HFFc6 (cell line): ENCODE data around the gene GLB1L2. TPM values are rescaled to one million over a fixed set of nuclear protein-coding genes. Genes with fewer than 3 reads are reported as not detected.

Source experiments
- DNase-seq: peaks from one replicate; pipeline ENCODE4 v3.0.0-alpha.2; 2018
- H3K27ac Mint-ChIP-seq: 2 replicates; pipeline ENCODE4 v1.8.0; 2020; ENCODE audit warnings: mild to moderate bottlenecking, mixed read lengths
- H3K27me3 Mint-ChIP-seq: 2 replicates; pipeline ENCODE4 v1.8.0; 2021; ENCODE audit warnings: mild to moderate bottlenecking, moderate library complexity, mixed read lengths; ENCODE audit not compliant: insufficient read depth
- H3K36me3 Mint-ChIP-seq: 2 replicates; pipeline ENCODE4 v1.8.0; 2021; ENCODE audit warnings: low read depth, mixed read lengths
- H3K4me1 Mint-ChIP-seq: 2 replicates; pipeline ENCODE4 v1.8.0; 2020; ENCODE audit warnings: low read depth, mixed read lengths
- H3K4me3 Mint-ChIP-seq: 2 replicates; pipeline ENCODE4 v1.8.0; 2020; ENCODE audit warnings: mild to moderate bottlenecking, moderate library complexity, mixed read lengths
- H3K9me3 Mint-ChIP-seq: 2 replicates; pipeline ENCODE4 v1.8.0; 2020; ENCODE audit warnings: mild to moderate bottlenecking, mixed read lengths
- CTCF ChIP-seq: fragments of 200-600 bp; sonication (generic); IDR thresholded peaks from 2 replicates; pipeline ENCODE4 v1.5.0; 2021; ENCODE audit warnings: antibody characterized with exemption, mild to moderate bottlenecking
- total RNA-seq, 6 experiments: library from RNA; stranded (reverse); fragmentation: NEBNext Ultra II Directional; extraction: Animal tissue kit (Norgen Biotek cat#: 25700); gene quantifications; 2 replicates in 1 of 6; 3 replicates in 5 of 6; pipeline ENCODE4 v1.2.3, GENCODE V29; 2021

Gene GLB1L2
- total RNA-seq, 6 experiments from 2014 or later: not detected

GRCh38 chr11:134361661-134362060 is 29.9 kb downstream of the GLB1L2 start:
- H3K9me3 Mint-ChIP-seq: peaks cover 43% of the 10 kb centered on the region
- no peak overlapping the region for H3K27ac Mint-ChIP-seq
- H3K36me3 Mint-ChIP-seq: no peaks in the 10 kb centered on the region; the same call in 1 of the 2 replicates
- TF ChIP-seq CTCF: no peak
- no peak overlapping the region for H3K4me3 Mint-ChIP-seq
- no peak for DNase-seq
- peaks cover 3% of the 10 kb centered on the region; the same call in 1 of the 2 replicates for H3K27me3 Mint-ChIP-seq
- no peaks in the 10 kb centered on the region for H3K4me1 Mint-ChIP-seq

- TF ChIP-seq CTCF: no peak
- DNase-seq: no peak
- H3K36me3 Mint-ChIP-seq: no peaks in the 10 kb centered on the region; the same call in 1 of the 2 replicates
These were observed 30.6 kb downstream of the GLB1L2 start for GRCh38 chr11:134362192-134362901.

GRCh38 chr11:134363161-134363560 is 31.4 kb downstream of the GLB1L2 start:
- peaks cover 37% of the 10 kb centered on the region for H3K9me3 Mint-ChIP-seq
- no peak for DNase-seq
- H3K36me3 Mint-ChIP-seq: no peaks in the 10 kb centered on the region; the same call in 1 of the 2 replicates
- peaks cover 3% of the 10 kb centered on the region; the same call in 1 of the 2 replicates for H3K27me3 Mint-ChIP-seq
- no peak for TF ChIP-seq CTCF
- H3K4me3 Mint-ChIP-seq: no peak overlapping the region
- H3K27ac Mint-ChIP-seq: no peak overlapping the region
- no peaks in the 10 kb centered on the region for H3K4me1 Mint-ChIP-seq

More at GRCh38 chr11:134362192-134362901, 30.6 kb downstream of the GLB1L2 start:
- H3K27me3 Mint-ChIP-seq: peaks cover 3% of the 10 kb centered on the region; the same call in 1 of the 2 replicates
- H3K4me3 Mint-ChIP-seq: no peak overlapping the region
- no peaks in the 10 kb centered on the region for H3K4me1 Mint-ChIP-seq
- H3K27ac Mint-ChIP-seq: no peak overlapping the region
- peaks cover 43% of the 10 kb centered on the region for H3K9me3 Mint-ChIP-seq

- no peak for DNase-seq
- peaks cover 3% of the 10 kb centered on the region; the same call in 1 of the 2 replicates for H3K27me3 Mint-ChIP-seq
- no peak overlapping the region for H3K27ac Mint-ChIP-seq
- no peaks in the 10 kb centered on the region; the same call in 1 of the 2 replicates for H3K36me3 Mint-ChIP-seq
- H3K9me3 Mint-ChIP-seq: peaks cover 34% of the 10 kb centered on the region
- no peak overlapping the region for H3K4me3 Mint-ChIP-seq
- no peaks in the 10 kb centered on the region for H3K4me1 Mint-ChIP-seq
- TF ChIP-seq CTCF: no peak
These were observed 31.8 kb downstream of the GLB1L2 start for GRCh38 chr11:134363592-134363991.

GRCh38 chr11:134364261-134364660 is 32.5 kb downstream of the GLB1L2 start:
- Mint-ChIP-seq H3K4me3 (no peak overlapping the region), H3K36me3 (no peaks in the 10 kb centered on the region; the same call in 1 of the 2 replicates), H3K27ac (no peak overlapping the region), H3K27me3 (peaks cover 6% of the 10 kb centered on the region; the same call in 1 of the 2 replicates), H3K9me3 (peaks cover 30% of the 10 kb centered on the region), H3K4me1 (no peaks in the 10 kb centered on the region)
- TF ChIP-seq CTCF: no peak
- no peak for DNase-seq
